HG02852 (cell line): ENCODE results near the gene LYPLAL1.

Source experiments
- ATAC-seq: cut with Tn5 transposase; IDR thresholded peaks from one replicate; pipeline ENCODE4 v1.9.1; 2021; ENCODE audit warnings: mild to moderate bottlenecking, moderate library complexity; ENCODE audit not compliant: unreplicated experiment

LYPLAL1 gene

GRCh38 chr1:219173758-219174459 is at the start of gene LYPLAL1:
Gene LYPLAL1 (plus strand): TSS chr1:219173878. CDS start chr1:219173891, 13 bp downstream.
- peak; percentile 69 for ATAC-seq

- ATAC-seq, result no peak
Measured at GRCh38 chr1:219124163-219124562, 49.5 kb upstream of the LYPLAL1 start.

GRCh38 chr1:219125342-219125741 is 48.3 kb upstream of the LYPLAL1 start:
- no peak for ATAC-seq

- ATAC-seq, result no peak
Measured at GRCh38 chr1:219126377-219126776, 47.3 kb upstream of the LYPLAL1 start.

GRCh38 chr1:219128957-219129356 is 44.7 kb upstream of the LYPLAL1 start:
- no peak for ATAC-seq

GRCh38 chr1:219130366-219130935 is 43.2 kb upstream of the LYPLAL1 start:
- ATAC-seq, result no peak

GRCh38 chr1:219132939-219133338 is 40.7 kb upstream of the LYPLAL1 start:
- no peak for ATAC-seq

GRCh38 chr1:219138747-219139146 is 34.9 kb upstream of the LYPLAL1 start:
- ATAC-seq, result no peak

- no peak for ATAC-seq
Measured at GRCh38 chr1:219140303-219140877, 33.3 kb upstream of the LYPLAL1 start.

- no peak for ATAC-seq
Measured at GRCh38 chr1:219143735-219144134, 29.9 kb upstream of the LYPLAL1 start.

- no peak for ATAC-seq
Measured at GRCh38 chr1:219144658-219145315, 28.9 kb upstream of the LYPLAL1 start.

GRCh38 chr1:219147571-219148019 is 26.1 kb upstream of the LYPLAL1 start:
- ATAC-seq, result no peak

- no peak for ATAC-seq
Measured at GRCh38 chr1:219149009-219149577, 24.6 kb upstream of the LYPLAL1 start.

- no peak for ATAC-seq
Measured at GRCh38 chr1:219149953-219150352, 23.7 kb upstream of the LYPLAL1 start.

- ATAC-seq, result no peak
Measured at GRCh38 chr1:219150913-219151312, 22.8 kb upstream of the LYPLAL1 start.

GRCh38 chr1:219151467-219151866 is 22.2 kb upstream of the LYPLAL1 start:
- ATAC-seq, result no peak

- ATAC-seq, result no peak
Measured at GRCh38 chr1:219152751-219153150, 20.9 kb upstream of the LYPLAL1 start.

- ATAC-seq, result no peak
Measured at GRCh38 chr1:219153723-219154122, 20.0 kb upstream of the LYPLAL1 start.

GRCh38 chr1:219155135-219155534 is 18.5 kb upstream of the LYPLAL1 start:
- no peak for ATAC-seq

GRCh38 chr1:219159946-219160645 is 13.6 kb upstream of the LYPLAL1 start:
- peak; percentile 80 for ATAC-seq

GRCh38 chr1:219160967-219161366 is 12.7 kb upstream of the LYPLAL1 start:
- ATAC-seq, result no peak
